Stimulated activated CD4-positive, alpha-beta T cell treated with anti-CD3 and anti-CD28 coated beads, Interleukin-1b, Interleukin-23, amount 100 ng/mL, for 4 hours (primary cell): ENCODE results near the gene DNM2.
"Not testable (repeated sequence)": the region's sequence is repeated elsewhere in the genome, so short reads cannot be mapped to it uniquely, and the experiment has no call there.

Source experiments
- DNase-seq, 2 donors: peaks; one replicate each; pipeline ENCODE4 v3.0.0-alpha.2; 2020; ENCODE audit warnings: low read depth in 2 of 2

Gene DNM2

GRCh38 chr19:10836479-10837330 lies 118.8 kb downstream of the DNM2 start:
- peak; percentile 68 to 71 for DNase-seq

GRCh38 chr19:10837649-10838048 lies 119.8 kb downstream of the DNM2 start:
- DNase-seq, result not testable (repeated sequence)

- no peak for DNase-seq
These were observed 120.5 kb downstream of the DNM2 start for GRCh38 chr19:10838377-10838776.

GRCh38 chr19:10839114-10840050 lies 121.5 kb downstream of the DNM2 start:
- no peak for DNase-seq

GRCh38 chr19:10842788-10843187 lies 124.9 kb downstream of the DNM2 start:
- DNase-seq, result no peak

GRCh38 chr19:10846500-10847202 lies 128.8 kb downstream of the DNM2 start:
- no peak for DNase-seq

GRCh38 chr19:10848230-10848856 lies 130.5 kb downstream of the DNM2 start, which contains the start of gene C19orf38:
Gene C19orf38, plus strand, starts transcription at chr19:10848415. Its CDS starts 94 bp downstream, at chr19:10848509.
- no peak for DNase-seq

- DNase-seq, result no peak
These were observed 132.8 kb downstream of the DNM2 start for GRCh38 chr19:10850631-10851030.

- no peak for DNase-seq
These were observed 134.4 kb downstream of the DNM2 start for GRCh38 chr19:10852098-10852800.

- no peak for DNase-seq
These were observed 135.1 kb downstream of the DNM2 start for GRCh38 chr19:10852941-10853340.

GRCh38 chr19:10854350-10855089 lies 136.6 kb downstream of the DNM2 start:
- DNase-seq, result no peak

GRCh38 chr19:10855879-10856522 lies 138.1 kb downstream of the DNM2 start:
- no peak for DNase-seq

GRCh38 chr19:10856899-10857298 lies 139.0 kb downstream of the DNM2 start:
- DNase-seq, result not testable (repeated sequence)

GRCh38 chr19:10858204-10858828 lies 140.4 kb downstream of the DNM2 start:
- DNase-seq, result no peak

GRCh38 chr19:10861103-10861651 lies 143.3 kb downstream of the DNM2 start:
- no peak for DNase-seq

- DNase-seq, result no peak
These were observed 144.8 kb downstream of the DNM2 start for GRCh38 chr19:10862561-10863106.

- DNase-seq, result no peak
These were observed 145.3 kb downstream of the DNM2 start for GRCh38 chr19:10863107-10863717.

- peak; percentile 76 to 77 for DNase-seq
These were observed 146.6 kb downstream of the DNM2 start for GRCh38 chr19:10864538-10864899.
